SK-N-SH (cell line): ENCODE data around the gene C1orf232. TPM values are rescaled to one million over a fixed set of nuclear protein-coding genes. Genes with fewer than 3 reads are reported as not detected.

Experiments
- CTCF ChIA-PET: fragments of 300-600, 350-600 bp; formaldehyde crosslinking; extraction: SDS; loops from one replicate; lab custom pipeline; 2021; lab: Yijun Ruan, JAX
- POLR2A ChIA-PET: fragments of 350-600 bp; sonication (Branson Sonifier 250); formaldehyde crosslinking; extraction: SDS; loops from one replicate; lab custom pipeline; 2020; ENCODE audit warnings: antibody characterized with exemption, inconsistent platforms; lab: Yijun Ruan, JAX
- DNase-seq: peaks from one replicate; pipeline ENCODE4 v3.0.0; 2012
- H2AFZ ChIP-seq: fragments of 200-600 bp; sonication (generic); 2 replicates; pipeline ENCODE4 v1.8.1; 2016; ENCODE audit warnings: antibody characterized with exemption, mild to moderate bottlenecking, low read depth
- H3F3A ChIP-seq: fragments of 200-600 bp; sonication (generic); replicated peaks from 2 replicates; pipeline ENCODE3; 2016; ENCODE audit warnings: antibody characterized with exemption, mild to moderate bottlenecking; ENCODE audit not compliant: insufficient read depth
- H3K27ac ChIP-seq, 2 experiments: fragments of 200-500 bp in 1 of 2; fragments of 200-600 bp in 1 of 2; sonication (Bioruptor generic) in 1 of 2; sonication (generic), shearing (Covaris generic) in 1 of 2; 2 replicates each; pipeline versions ENCODE4 v1.5.1 to v1.6.1; 2014 to 2016; ENCODE audit warnings: low read depth in 2 of 2, inconsistent platforms in 1 of 2, low read length in 1 of 2, mild to moderate bottlenecking in 1 of 2, mixed read lengths in 1 of 2
- H3K27me3 ChIP-seq: fragments of 200-600 bp; sonication (generic), shearing (Covaris generic); 2 replicates; pipeline ENCODE4 v1.6.1; 2016; ENCODE audit warnings: mixed run types; ENCODE audit not compliant: insufficient read depth
- H3K36me3 ChIP-seq, 2 experiments: fragments of 200-500 bp in 1 of 2; fragments of 200-600 bp in 1 of 2; sonication (Bioruptor generic) in 1 of 2; sonication (generic) in 1 of 2; replicated peaks in 1 of 2; 2 replicates each; pipeline versions ENCODE3 to v1.5.1; 2014 to 2016; ENCODE audit warnings: low read length in 1 of 2, mild to moderate bottlenecking in 1 of 2; ENCODE audit not compliant: insufficient read depth in 2 of 2, control insufficient read depth in 1 of 2
- H3K4me1 ChIP-seq, 2 experiments: fragments of 200-500 bp in 1 of 2; fragments of 200-600 bp in 1 of 2; sonication (Bioruptor generic) in 1 of 2; sonication (generic), shearing (Covaris generic) in 1 of 2; 2 replicates each; pipeline versions ENCODE4 v1.5.1 to v1.6.1; 2014 to 2016; ENCODE audit warnings: low read depth in 1 of 2, low read length in 1 of 2, mixed run types in 1 of 2; ENCODE audit not compliant: insufficient read depth in 2 of 2, control insufficient read depth in 1 of 2
- H3K4me2 ChIP-seq: fragments of 200-600 bp; sonication (generic), shearing (Covaris generic); 2 replicates; pipeline ENCODE4 v1.6.1; 2017; ENCODE audit warnings: mixed run types
- H3K4me3 ChIP-seq, 2 experiments: fragments of 200-500 bp in 1 of 2; fragments of 200-600 bp in 1 of 2; sonication (Bioruptor generic) in 1 of 2; sonication (generic), shearing (Covaris generic) in 1 of 2; 2 replicates each; pipeline versions ENCODE4 v1.5.1 to v1.8.1; 2014 to 2016; ENCODE audit warnings: low read depth in 2 of 2, inconsistent platforms in 1 of 2, low read length in 1 of 2, mild to moderate bottlenecking in 1 of 2, mixed read lengths in 1 of 2, moderate library complexity in 1 of 2
- H3K79me2 ChIP-seq: fragments of 200-600 bp; sonication (generic); 2 replicates; pipeline ENCODE4 v1.8.1; 2017; ENCODE audit warnings: mild to moderate bottlenecking; ENCODE audit not compliant: insufficient read depth
- H3K9ac ChIP-seq: fragments of 200-600 bp; sonication (generic); 2 replicates; pipeline ENCODE4 v1.6.1; 2017; ENCODE audit warnings: mixed run types
- H3K9me2 ChIP-seq: fragments of 200-600 bp; sonication (generic); 2 replicates; pipeline ENCODE4 v1.6.1; 2017; ENCODE audit warnings: mixed run types
- H3K9me3 ChIP-seq: fragments of 200-600 bp; sonication (generic); 2 replicates; pipeline ENCODE4 v1.6.1; 2017; ENCODE audit warnings: mixed run types, mild to moderate bottlenecking, moderate library complexity
- H4K20me1 ChIP-seq: fragments of 200-600 bp; sonication (generic); 2 replicates; pipeline ENCODE4 v1.6.1; 2017; ENCODE audit warnings: mild to moderate bottlenecking, mixed run types; ENCODE audit not compliant: insufficient read depth
- CHD2 ChIP-seq: fragments of 150-350 bp; IDR thresholded peaks from 2 replicates; pipeline ENCODE4 v1.6.1; 2018; ENCODE audit warnings: low read length; ENCODE audit not compliant: partially characterized antibody
- ELF1 ChIP-seq: IDR thresholded peaks from 2 replicates; pipeline ENCODE4 v1.4.0; 2012
- EP300 ChIP-seq, 2 experiments: IDR thresholded peaks; 2 replicates each; pipeline versions ENCODE4 v1.4.0 to v1.6.1; 2012; ENCODE audit warnings: borderline replicate concordance in 1 of 2, low read depth in 1 of 2, low read length in 1 of 2
- FOSL2 ChIP-seq: IDR thresholded peaks from 2 replicates; pipeline ENCODE4 v1.4.0; 2012; ENCODE audit warnings: low read depth, mild to moderate bottlenecking, moderate library complexity, borderline replicate concordance
- FOXM1 ChIP-seq: IDR thresholded peaks from 2 replicates; pipeline ENCODE4 v1.4.0; 2012; ENCODE audit warnings: low read depth, mild to moderate bottlenecking
- GATA2 ChIP-seq: sonication (generic); formaldehyde crosslinking; IDR thresholded peaks from 2 replicates; pipeline ENCODE4 v1.5.0; 2020; ENCODE audit warnings: mild to moderate bottlenecking, missing genetic modification reagents
- IRF3 ChIP-seq: fragments of 150-350 bp; IDR thresholded peaks from 2 replicates; pipeline ENCODE4 v1.6.1; 2016; ENCODE audit warnings: mild to moderate bottlenecking, low read depth, low read length
- MXI1 ChIP-seq: IDR thresholded peaks from 2 replicates; pipeline ENCODE4 v1.6.1; 2012; ENCODE audit warnings: mild to moderate bottlenecking, low read depth, low read length, improper control_type of control experiment
- NFIC ChIP-seq: IDR thresholded peaks from 2 replicates; pipeline ENCODE4 v1.4.0; 2012; ENCODE audit warnings: borderline replicate concordance
- PBX3 ChIP-seq: IDR thresholded peaks from 2 replicates; pipeline ENCODE4; 2012
- RCOR1 ChIP-seq: fragments of 150-350 bp; IDR thresholded peaks from 2 replicates; pipeline ENCODE4 v1.6.1; 2017; ENCODE audit warnings: antibody characterized with exemption, low read length
- RXRA ChIP-seq: IDR thresholded peaks from 2 replicates; pipeline ENCODE4 v1.4.0; 2012; ENCODE audit warnings: low read depth, mild to moderate bottlenecking, borderline replicate concordance
- TCF12 ChIP-seq: IDR thresholded peaks from 2 replicates; pipeline ENCODE4 v1.4.0; 2012
- TEAD4 ChIP-seq: IDR thresholded peaks from 2 replicates; pipeline ENCODE4 v1.4.0; 2012; ENCODE audit warnings: mild to moderate bottlenecking, borderline replicate concordance; ENCODE audit not compliant: insufficient read depth
- YY1 ChIP-seq: IDR thresholded peaks from 2 replicates; pipeline ENCODE4 v1.4.0; 2012; ENCODE audit warnings: low read depth, mild to moderate bottlenecking
- WGBS: methylation state at CpG from one replicate; pipeline ENCODE4 v1.1.6; 2017; ENCODE audit warnings: low lambda C conversion rate; 5-methylcytosine and 5-hydroxymethylcytosine counted together
- polyA plus RNA-seq, 3 experiments: library from polyadenylated mRNA; depleted of rRNA; stranded (reverse); fragments of >200 nt; gene quantifications; 2 replicates each; pipeline ENCODE4 v1.2.3, GENCODE V29; 2012
- TF ChIP-seq, protein P1 (sequence below): IDR thresholded peaks from 2 replicates; pipeline ENCODE4 v1.6.1; 2012; ENCODE audit warnings: mild to moderate bottlenecking, low read depth, low read length, moderate library complexity
- TF ChIP-seq, protein P2 (sequence below): IDR thresholded peaks from 2 replicates; pipeline ENCODE4 v1.4.0; 2012; ENCODE audit warnings: low read depth, borderline replicate concordance

C1orf232 gene
- polyA plus RNA-seq, 1 of the 3 experiments (the other 2 are of a cell fraction), result not detected

DNA sequence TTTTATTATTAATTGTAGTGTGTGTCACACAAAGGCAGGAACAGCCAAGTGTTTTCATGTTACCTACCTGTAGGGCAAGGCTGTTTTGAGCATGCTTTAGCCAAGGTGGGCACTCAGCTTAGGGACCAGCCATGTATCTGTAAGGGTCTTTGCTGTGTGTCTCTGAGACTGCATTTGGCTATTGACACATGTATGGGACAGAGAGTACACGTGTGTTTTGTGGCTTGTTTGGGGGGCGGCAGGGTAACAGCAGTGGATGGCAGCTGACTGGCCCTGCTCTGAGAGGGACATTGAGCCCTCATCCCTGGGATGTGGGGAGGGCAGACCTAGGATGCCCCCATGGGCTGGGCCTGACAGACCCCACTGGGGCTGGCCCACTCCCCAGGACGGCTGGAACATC lies 28.5 kb upstream of the C1orf232 start:
- Histone ChIP-seq H3F3A (no peaks in the 10 kb centered on the region), H3K27me3 (no peaks in the 10 kb centered on the region; the same call in 1 of the 2 replicates), H3K9ac (no peak overlapping the region), H3K9me2 (no peaks in the 10 kb centered on the region), H3K4me1 (no peaks in the 10 kb centered on the region), H3K9me3 (no peaks in the 10 kb centered on the region), H3K27ac (no peak overlapping the region), H3K4me2 (no peak overlapping the region), H2AFZ (no peak overlapping the region), H3K36me3 (no peaks in the 10 kb centered on the region), H3K4me3 (no peak overlapping the region), H4K20me1 (no peaks in the 10 kb centered on the region), H3K79me2 (no peaks in the 10 kb centered on the region)
- CTCF ChIA-PET, result interaction anchor here (1.3 kb wide), 1 partner anchor 27 kb away, joined by 7 read pairs; the partner anchor contains the start of gene ZNF593
- POLR2A ChIA-PET, result no interaction called here
- TF ChIP-seq PBX3, result no peak
- TF ChIP-seq RXRA, result no peak
- TF ChIP-seq TEAD4, result no peak
- TF ChIP-seq ELF1, result no peak
- no peak for TF ChIP-seq MXI1
- TF ChIP-seq NFIC, result no peak
- TF ChIP-seq IRF3, result no peak
- no peak for DNase-seq
- 42% methylated on average over 2 of the region's 3 CpGs for WGBS

- Histone ChIP-seq H3F3A (no peaks in the 10 kb centered on the region), H3K27me3 (no peaks in the 10 kb centered on the region; the same call in 1 of the 2 replicates), H3K4me3 (no peak overlapping the region), H3K9ac (no peak overlapping the region), H3K4me1 (no peaks in the 10 kb centered on the region), H3K79me2 (no peaks in the 10 kb centered on the region), H2AFZ (no peak overlapping the region), H3K9me2 (no peaks in the 10 kb centered on the region), H3K9me3 (no peaks in the 10 kb centered on the region), H3K36me3 (no peaks in the 10 kb centered on the region), H4K20me1 (no peaks in the 10 kb centered on the region), H3K27ac (no peak overlapping the region), H3K4me2 (no peak overlapping the region)
- POLR2A ChIA-PET, result no interaction called here
- CTCF ChIA-PET, result no interaction called here
- DNase-seq, result no peak
- 77% methylated on average over 3 of the region's 3 CpGs for WGBS
- TF ChIP-seq TCF12 (no peak), YY1 (no peak), FOXM1 (no peak), RCOR1 (no peak), CHD2 (no peak), EP300 (IDR thresholded peaks at IDR 0.05; ENCODE audit: borderline replicate concordance in 1 of 2, low read depth in 1 of 2, low read length in 1 of 2) (no peak), GATA2 (CRISPR knock-in tag) (no peak), IRF3 (no peak), TEAD4 (no peak), FOSL2 (no peak)
- TF ChIP-seq, protein P1, sequence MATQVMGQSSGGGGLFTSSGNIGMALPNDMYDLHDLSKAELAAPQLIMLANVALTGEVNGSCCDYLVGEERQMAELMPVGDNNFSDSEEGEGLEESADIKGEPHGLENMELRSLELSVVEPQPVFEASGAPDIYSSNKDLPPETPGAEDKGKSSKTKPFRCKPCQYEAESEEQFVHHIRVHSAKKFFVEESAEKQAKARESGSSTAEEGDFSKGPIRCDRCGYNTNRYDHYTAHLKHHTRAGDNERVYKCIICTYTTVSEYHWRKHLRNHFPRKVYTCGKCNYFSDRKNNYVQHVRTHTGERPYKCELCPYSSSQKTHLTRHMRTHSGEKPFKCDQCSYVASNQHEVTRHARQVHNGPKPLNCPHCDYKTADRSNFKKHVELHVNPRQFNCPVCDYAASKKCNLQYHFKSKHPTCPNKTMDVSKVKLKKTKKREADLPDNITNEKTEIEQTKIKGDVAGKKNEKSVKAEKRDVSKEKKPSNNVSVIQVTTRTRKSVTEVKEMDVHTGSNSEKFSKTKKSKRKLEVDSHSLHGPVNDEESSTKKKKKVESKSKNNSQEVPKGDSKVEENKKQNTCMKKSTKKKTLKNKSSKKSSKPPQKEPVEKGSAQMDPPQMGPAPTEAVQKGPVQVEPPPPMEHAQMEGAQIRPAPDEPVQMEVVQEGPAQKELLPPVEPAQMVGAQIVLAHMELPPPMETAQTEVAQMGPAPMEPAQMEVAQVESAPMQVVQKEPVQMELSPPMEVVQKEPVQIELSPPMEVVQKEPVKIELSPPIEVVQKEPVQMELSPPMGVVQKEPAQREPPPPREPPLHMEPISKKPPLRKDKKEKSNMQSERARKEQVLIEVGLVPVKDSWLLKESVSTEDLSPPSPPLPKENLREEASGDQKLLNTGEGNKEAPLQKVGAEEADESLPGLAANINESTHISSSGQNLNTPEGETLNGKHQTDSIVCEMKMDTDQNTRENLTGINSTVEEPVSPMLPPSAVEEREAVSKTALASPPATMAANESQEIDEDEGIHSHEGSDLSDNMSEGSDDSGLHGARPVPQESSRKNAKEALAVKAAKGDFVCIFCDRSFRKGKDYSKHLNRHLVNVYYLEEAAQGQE, result no peak
- TF ChIP-seq, protein P2, sequence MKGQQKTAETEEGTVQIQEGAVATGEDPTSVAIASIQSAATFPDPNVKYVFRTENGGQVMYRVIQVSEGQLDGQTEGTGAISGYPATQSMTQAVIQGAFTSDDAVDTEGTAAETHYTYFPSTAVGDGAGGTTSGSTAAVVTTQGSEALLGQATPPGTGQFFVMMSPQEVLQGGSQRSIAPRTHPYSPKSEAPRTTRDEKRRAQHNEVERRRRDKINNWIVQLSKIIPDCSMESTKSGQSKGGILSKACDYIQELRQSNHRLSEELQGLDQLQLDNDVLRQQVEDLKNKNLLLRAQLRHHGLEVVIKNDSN, result no peak
These were observed 27.0 kb upstream of the C1orf232 start for GRCh38 chr1:26195805-26196204.
